Activated CD4-positive, alpha-beta T cell treated with anti-CD3 and anti-CD28 coated beads, Interleukin-2, Interleukin-6, amounts not matched to agents 100 ng/mL and 50 ng/mL, durations not matched to agents 16 hours and 8 hours (primary cell): Measurements from ENCODE around the gene MTR.
"Not testable (repeated sequence)": the region's sequence is repeated elsewhere in the genome, so short reads cannot be mapped to it uniquely, and the experiment has no call there.

ENCODE experiments used
- DNase-seq: peaks from one replicate; pipeline ENCODE4 v3.0.0-alpha.2; 2020

MTR gene

GRCh38 chr1:236908669-236909068 is 113.6 kb downstream of the MTR start:
- no peak for DNase-seq

DNA sequence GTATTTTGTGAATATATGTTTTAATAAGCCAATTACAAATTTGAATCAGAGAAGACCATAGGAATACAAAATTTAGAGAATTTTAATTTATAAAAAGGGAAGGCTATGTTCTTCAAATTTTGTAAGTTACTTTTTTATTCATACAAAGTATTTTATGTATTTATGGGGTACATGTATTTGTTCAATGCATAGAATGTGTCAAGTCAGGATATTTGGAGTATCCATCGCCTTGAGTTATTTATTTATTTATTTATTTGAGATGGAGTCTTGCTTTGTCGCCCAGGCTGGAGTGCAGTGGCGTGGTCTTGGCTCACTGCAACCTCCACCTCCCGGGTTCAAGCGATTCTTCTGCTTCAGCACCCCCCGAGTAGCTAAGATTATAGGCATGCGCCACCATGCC is 116.0 kb downstream of the MTR start:
- DNase-seq = not testable (repeated sequence)

DNA sequence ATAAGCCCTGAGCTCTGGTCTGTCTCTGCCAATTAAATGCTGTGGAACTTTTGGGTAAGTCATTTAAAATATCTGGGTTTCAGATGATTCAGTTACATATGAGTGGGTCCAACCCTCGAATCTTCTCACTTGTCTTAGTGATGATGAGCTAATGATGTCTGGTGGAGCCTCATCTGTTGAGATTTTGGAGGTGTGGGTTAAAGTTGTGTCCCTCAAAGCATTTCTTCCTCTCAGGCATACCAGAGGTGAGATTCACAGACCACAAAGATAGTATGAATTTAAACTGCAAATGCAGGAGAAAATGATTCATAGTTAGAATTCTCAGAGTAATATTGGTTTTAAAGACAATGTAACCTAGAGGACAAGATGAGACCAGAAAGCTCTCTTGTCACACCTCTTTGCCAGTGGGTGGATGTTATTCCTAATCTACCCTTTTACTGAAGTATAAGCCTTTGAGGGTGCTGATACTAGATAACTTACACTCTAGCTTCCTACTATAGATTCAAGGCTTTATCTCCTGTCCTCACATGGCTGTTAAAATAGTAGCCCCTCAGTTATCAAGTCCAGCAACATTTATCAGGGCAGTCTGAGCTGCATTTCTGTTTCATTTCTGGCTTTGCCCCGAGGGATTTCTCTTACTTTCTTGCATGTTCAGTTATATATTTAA is 118.4 kb downstream of the MTR start:
- DNase-seq = peak; percentile 2

GRCh38 chr1:236914375-236914774 is 119.3 kb downstream of the MTR start:
- DNase-seq = no peak

- DNase-seq = no peak
Observed at GRCh38 chr1:236916131-236916800, 121.2 kb downstream of the MTR start.

DNA sequence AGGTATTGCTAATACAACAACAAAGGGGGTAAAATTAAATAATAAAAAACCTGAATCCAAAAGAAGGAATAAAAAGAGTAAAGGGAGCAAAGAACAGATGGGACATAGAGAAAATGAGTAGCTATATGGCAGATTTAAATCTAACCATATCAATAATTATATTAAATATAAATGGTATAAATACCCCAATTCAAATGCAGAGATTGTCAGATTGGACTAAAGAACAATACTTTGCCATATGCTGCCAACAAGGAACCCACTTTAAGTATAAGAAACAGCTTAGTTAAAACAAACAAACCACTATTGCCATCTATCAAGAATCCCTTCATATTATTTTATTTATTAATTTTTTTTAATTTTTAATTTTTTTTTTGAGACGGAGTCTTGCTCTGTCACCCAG is 122.4 kb downstream of the MTR start:
- DNase-seq = no peak

- DNase-seq = no peak
Observed at GRCh38 chr1:236920286-236920894, 125.3 kb downstream of the MTR start.

- no peak for DNase-seq
Observed at GRCh38 chr1:236921610-236922009, 126.5 kb downstream of the MTR start.

GRCh38 chr1:236922190-236922589 is 127.1 kb downstream of the MTR start:
- DNase-seq = no peak

DNA sequence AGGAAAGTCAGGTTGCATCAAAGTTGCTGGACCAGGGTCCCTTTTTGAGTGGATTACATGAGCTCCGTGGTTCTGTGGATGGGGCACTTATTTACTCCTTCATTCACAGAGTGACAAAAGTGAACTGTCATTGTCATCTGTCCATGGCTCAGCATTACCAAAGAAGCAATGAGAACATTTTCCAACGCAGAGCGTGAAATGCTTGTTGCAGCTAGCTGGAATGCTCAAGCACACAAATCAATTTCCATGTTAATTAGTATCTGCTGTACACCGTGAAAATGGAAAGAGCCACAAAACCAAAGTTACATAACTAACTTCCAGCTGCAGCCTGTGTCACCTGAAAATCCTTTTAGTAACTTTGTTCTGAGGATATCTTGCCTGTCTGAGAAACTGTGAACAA is 130.3 kb downstream of the MTR start:
- no peak for DNase-seq

DNA sequence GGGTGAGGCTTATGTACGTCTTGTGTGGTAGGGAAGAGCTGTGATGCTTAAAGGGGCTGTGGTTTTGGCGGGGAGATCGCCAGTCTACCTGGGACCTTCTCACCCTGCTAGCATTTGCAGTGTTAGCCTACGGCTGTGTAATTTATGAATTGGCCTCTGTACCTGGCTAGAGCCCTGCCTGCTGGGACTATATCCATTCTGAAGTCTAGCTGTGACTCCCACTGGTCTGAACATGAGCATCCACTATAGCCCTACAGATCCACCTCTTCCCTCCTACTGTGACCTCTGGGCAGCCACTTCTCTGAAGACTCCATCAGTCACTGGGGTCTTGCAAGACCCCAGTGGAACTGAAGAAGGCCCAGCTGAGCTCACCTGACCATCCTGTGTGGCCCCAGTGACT is 135.4 kb downstream of the MTR start:
- no peak for DNase-seq

GRCh38 chr1:236938760-236939159 is 143.7 kb downstream of the MTR start:
- DNase-seq = no peak

- no peak for DNase-seq
Observed at GRCh38 chr1:236942431-236942830, 147.3 kb downstream of the MTR start.

DNA sequence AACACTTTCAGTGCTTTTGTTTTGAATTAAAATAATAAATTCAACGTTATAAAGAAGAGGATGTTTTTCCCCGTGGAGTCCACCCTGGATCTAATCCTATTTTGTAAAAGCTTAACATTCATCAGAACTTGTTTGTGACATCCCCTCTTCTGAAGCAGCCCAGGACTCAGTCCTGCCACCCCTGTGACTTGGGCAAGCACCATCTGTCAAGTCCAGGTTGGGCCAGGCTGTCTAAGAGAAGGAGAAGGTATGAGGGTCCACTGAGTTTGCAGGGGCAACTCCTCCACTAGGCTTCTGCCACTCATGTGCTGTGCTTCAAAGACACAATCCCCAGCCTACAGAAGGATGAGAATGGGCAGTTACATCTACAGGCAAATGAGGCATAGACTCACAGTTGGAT is 149.5 kb downstream of the MTR start:
- no peak for DNase-seq

DNA sequence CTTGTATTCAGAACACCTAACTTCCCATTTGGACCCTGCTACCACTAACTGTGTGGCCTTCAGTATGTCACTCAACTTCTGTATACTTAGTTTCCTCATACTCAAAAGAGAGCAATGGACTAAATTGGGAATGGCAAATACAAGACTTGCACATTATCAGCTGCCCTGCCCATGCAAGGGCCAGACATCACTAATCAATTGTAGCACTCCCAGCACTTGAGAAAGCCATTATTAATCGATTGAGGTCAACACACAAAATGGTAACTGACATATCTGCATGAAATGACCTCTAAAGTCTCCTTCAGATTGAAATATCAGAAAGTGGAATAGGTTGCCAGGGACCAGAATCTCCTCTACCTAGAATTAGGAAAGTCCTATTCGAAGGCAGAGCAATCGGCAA is 149.9 kb downstream of the MTR start:
- DNase-seq = no peak

DNA sequence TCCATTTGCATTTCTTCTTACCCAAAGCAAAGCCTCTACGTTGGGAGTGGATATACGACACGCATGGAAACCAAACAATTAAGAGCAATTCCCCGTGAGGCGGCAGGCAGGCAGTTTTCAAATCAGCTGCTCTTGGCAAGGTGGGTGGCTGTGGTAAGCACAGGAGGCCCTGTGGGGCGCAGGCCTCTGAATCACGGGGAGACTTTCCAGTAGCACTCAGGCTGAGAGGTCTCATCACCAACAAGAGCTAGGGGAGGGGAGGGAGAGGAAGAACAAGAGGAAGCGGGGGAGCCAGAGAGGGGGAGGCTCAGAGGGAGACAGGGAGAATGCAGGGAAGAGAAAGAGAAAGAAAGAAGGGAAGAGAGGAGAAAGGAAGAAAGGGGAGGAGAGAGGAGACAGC is 152.7 kb downstream of the MTR start:
- no peak for DNase-seq

DNA sequence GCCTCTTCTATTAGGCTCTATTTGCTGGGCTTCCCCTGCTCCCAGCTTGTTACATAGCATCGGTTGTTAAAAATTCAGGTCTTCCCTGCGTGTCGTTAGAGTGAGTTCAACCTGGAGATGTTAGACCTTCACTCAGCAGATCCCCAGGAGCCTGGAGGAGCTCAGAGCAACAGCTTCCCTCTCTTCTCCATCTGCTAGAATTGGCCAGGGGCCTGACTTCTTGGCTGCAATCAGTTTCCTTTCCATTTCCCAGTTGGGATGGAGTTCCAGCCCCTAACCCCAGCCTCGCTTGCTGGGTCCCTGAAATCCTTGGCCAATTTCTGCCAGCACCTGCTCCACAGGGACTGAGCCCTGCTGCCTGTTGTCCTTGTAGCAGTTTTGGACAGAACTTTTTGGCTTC is 153.3 kb downstream of the MTR start:
- no peak for DNase-seq

- no peak for DNase-seq
Observed at GRCh38 chr1:236948996-236949395, 153.9 kb downstream of the MTR start.

GRCh38 chr1:236950365-236950764 is 155.3 kb downstream of the MTR start:
- no peak for DNase-seq

GRCh38 chr1:236951672-236952071 is 156.6 kb downstream of the MTR start:
- no peak for DNase-seq

DNA sequence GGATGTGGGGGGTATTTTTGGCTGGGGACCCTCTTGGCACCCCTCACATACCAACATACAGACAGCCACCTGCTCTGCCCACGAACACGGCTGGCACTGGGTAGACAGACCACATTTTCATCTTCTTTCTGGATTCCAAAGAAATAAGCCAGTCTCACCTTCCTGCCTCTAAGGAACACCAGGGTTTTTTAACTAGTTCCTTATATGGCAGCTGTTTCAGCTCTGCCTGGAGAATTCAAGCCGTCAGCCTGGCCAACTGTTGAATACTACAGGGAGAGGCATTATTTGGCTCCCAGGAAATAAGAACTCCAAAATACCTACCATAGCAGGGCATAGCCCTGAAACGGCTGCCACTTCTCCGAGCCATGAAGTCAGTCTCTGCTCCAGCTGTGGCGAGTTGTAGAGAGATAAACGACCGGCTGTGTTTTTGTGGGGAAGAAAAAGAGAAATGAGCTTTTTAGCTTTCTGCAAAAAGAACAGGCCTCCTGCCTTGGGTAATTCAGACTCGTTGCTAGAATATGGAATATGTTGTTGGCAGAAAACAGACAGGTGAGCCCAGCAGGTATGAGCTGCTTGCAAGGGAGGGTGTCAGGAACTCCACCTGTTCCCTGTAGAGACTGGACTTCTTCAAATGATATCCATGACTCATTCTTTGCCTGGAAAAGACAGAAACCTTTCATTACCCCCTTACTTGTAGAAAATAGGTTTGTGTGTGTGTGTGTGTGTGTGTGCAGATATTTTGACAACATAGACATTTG is 157.3 kb downstream of the MTR start:
- no peak for DNase-seq

GRCh38 chr1:236953151-236953700 is 158.1 kb downstream of the MTR start:
- DNase-seq = no peak
